OCI-LY7 (cell line): ENCODE measurements around the gene CLRN3. TPM values are rescaled to one million over a fixed set of nuclear protein-coding genes. Genes with fewer than 3 reads are reported as not detected.

Source experiments
- BruUV-seq: library from RNA; stranded (reverse); fragments of 400-500 nt; replicated peaks from 2 replicates; lab custom pipeline; 2021; lab: Mats Ljungman, UMichigan
- CTCF ChIA-PET: fragments of 300-600 bp; sonication (Branson Sonifier 250); formaldehyde crosslinking; loops from one replicate; lab custom pipeline; 2022; ENCODE audit warnings: antibody characterized with exemption; ENCODE audit not compliant: unreplicated experiment; lab: Charles Lee
- POLR2A ChIA-PET: fragments of 300-600 bp; sonication (Branson Sonifier 250); formaldehyde crosslinking; loops from one replicate; lab custom pipeline; 2022; ENCODE audit warnings: antibody characterized with exemption; lab: Charles Lee
- DNase-seq: peaks from one replicate; pipeline ENCODE4 v3.0.0-alpha.2; 2015; ENCODE audit warnings: low spot score
- H2AFZ ChIP-seq: fragments of 200-600 bp; sonication (generic), shearing (Covaris generic); 2 replicates; pipeline ENCODE4 v1.6.1; 2014; ENCODE audit warnings: mild to moderate bottlenecking, antibody characterized with exemption, low read length, moderate library complexity
- H3K27ac ChIP-seq: fragments of 200-600 bp; sonication (generic); 2 replicates; pipeline ENCODE4 v1.5.1; 2014; ENCODE audit warnings: mixed run types, low read depth, mild to moderate bottlenecking, moderate library complexity, low read length, inconsistent platforms; ENCODE audit not compliant: poor library complexity, severe bottlenecking
- H3K36me3 ChIP-seq: fragments of 200-600 bp; sonication (generic); 2 replicates; pipeline ENCODE4 v1.6.1; 2014; ENCODE audit warnings: mild to moderate bottlenecking, antibody characterized with exemption, low read length, moderate library complexity, mixed read lengths; ENCODE audit not compliant: insufficient read depth
- H3K4me1 ChIP-seq: fragments of 200-600 bp; sonication (generic); 2 replicates; pipeline ENCODE4 v1.5.1; 2014; ENCODE audit warnings: mild to moderate bottlenecking, low read length; ENCODE audit not compliant: insufficient read depth, poor library complexity, severe bottlenecking
- H3K4me2 ChIP-seq: fragments of 200-600 bp; sonication (generic); 2 replicates; pipeline ENCODE4 v1.6.1; 2014; ENCODE audit warnings: mild to moderate bottlenecking, low read length
- H3K4me3 ChIP-seq: fragments of 200-600 bp; sonication (generic); 2 replicates; pipeline ENCODE4 v1.5.1; 2014; ENCODE audit warnings: mild to moderate bottlenecking, low read depth, low read length; ENCODE audit not compliant: poor library complexity, severe bottlenecking
- H3K79me2 ChIP-seq: fragments of 200-600 bp; sonication (generic); 2 replicates; pipeline ENCODE4 v1.6.1; 2016; ENCODE audit warnings: low read depth, mild to moderate bottlenecking, low read length, moderate library complexity, mixed read lengths; ENCODE audit not compliant: insufficient read depth
- H3K9me2 ChIP-seq: fragments of 200-600 bp; sonication (generic); 2 replicates; pipeline ENCODE4 v1.6.1; 2016; ENCODE audit warnings: mild to moderate bottlenecking, low read length, mixed read lengths; ENCODE audit not compliant: insufficient read depth
- H3K9me3 ChIP-seq: fragments of 200-600 bp; sonication (generic); 2 replicates; pipeline ENCODE4 v1.6.1; 2014; ENCODE audit warnings: mild to moderate bottlenecking, mixed run types, low read length, mixed read lengths
- H4K20me1 ChIP-seq: fragments of 200-600 bp; sonication (generic); 2 replicates; pipeline ENCODE4 v1.6.1; 2014; ENCODE audit warnings: mild to moderate bottlenecking, antibody characterized with exemption, low read length, moderate library complexity, mixed read lengths; ENCODE audit not compliant: insufficient read depth
- EZH2phosphoT487 ChIP-seq: fragments of 200-600 bp; sonication (generic); IDR thresholded peaks from 2 replicates; pipeline ENCODE4 v1.6.1; 2018; ENCODE audit warnings: low read depth, borderline replicate concordance, mild to moderate bottlenecking, mixed run types, antibody characterized with exemption, low read length, moderate library complexity, mixed read lengths
- intact Hi-C: fragments of 100-400 bp; cut with micrococcal nuclease; formaldehyde crosslinking; loops from one replicate; pipeline ENCODE4 v1.10.0; 2022; ENCODE audit not compliant: unreplicated experiment
- total RNA-seq, 2 experiments: library from RNA; depleted of rRNA in 1 of 2; stranded (reverse); fragments of >200 nt in 1 of 2; shearing (Covaris generic) in 1 of 2; gene quantifications; 2 replicates each; pipeline ENCODE4 v1.2.3, GENCODE V29; 2014 to 2022
- TF ChIP-seq, protein P1 (sequence below): fragments of 200-600 bp; sonication (generic); conservative IDR thresholded peaks from 2 replicates; pipeline ENCODE4 v1.5.1; 2014; ENCODE audit warnings: mild to moderate bottlenecking, antibody characterized with exemption, low read length, moderate library complexity, mixed read lengths

The CLRN3 gene
- total RNA-seq, 2 experiments from 2014 or later, result not detected

DNA sequence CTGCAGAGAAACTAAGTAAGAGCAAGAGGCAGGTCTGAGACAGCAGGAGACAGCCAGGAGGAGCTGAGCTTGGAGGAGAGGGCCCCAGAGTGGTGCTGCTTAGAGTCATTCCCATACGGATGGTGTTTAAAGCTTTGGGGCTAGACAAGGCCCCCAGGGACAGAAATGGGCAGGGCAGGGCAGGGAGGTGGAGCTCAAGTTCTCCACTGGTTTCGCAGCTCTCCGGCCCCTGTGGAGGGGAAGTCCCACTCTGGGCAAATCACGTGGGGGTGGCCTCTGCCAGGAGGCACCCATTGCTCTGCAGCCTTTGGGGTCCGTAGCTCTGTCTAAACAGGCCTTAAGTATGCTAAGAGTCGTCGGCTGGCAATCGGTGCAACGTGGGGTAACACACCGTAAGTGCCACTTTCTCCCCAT, 13.1 kb upstream of the CLRN3 start:
- no peaks in the 10 kb centered on the region for H4K20me1 ChIP-seq
- H3K4me1 ChIP-seq, result no peaks in the 10 kb centered on the region
- H3K4me2 ChIP-seq, result no peak overlapping the region
- ChIA-PET POLR2A (no interaction called here), CTCF (interaction anchor here (0.6 kb wide), 1 partner anchor 36 kb away, joined by 3 read pairs; no protein-coding TSS in a partner anchor)
- no peak overlapping the region for H3K27ac ChIP-seq
- H2AFZ ChIP-seq, result no peak overlapping the region
- H3K36me3 ChIP-seq, result no peaks in the 10 kb centered on the region
- BruUV-seq, result no TSS peak
- H3K4me3 ChIP-seq, result no peak overlapping the region
- TF ChIP-seq EZH2phosphoT487, result no peak
- TF ChIP-seq, protein P1, sequence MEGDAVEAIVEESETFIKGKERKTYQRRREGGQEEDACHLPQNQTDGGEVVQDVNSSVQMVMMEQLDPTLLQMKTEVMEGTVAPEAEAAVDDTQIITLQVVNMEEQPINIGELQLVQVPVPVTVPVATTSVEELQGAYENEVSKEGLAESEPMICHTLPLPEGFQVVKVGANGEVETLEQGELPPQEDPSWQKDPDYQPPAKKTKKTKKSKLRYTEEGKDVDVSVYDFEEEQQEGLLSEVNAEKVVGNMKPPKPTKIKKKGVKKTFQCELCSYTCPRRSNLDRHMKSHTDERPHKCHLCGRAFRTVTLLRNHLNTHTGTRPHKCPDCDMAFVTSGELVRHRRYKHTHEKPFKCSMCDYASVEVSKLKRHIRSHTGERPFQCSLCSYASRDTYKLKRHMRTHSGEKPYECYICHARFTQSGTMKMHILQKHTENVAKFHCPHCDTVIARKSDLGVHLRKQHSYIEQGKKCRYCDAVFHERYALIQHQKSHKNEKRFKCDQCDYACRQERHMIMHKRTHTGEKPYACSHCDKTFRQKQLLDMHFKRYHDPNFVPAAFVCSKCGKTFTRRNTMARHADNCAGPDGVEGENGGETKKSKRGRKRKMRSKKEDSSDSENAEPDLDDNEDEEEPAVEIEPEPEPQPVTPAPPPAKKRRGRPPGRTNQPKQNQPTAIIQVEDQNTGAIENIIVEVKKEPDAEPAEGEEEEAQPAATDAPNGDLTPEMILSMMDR, result no peak
- no peaks in the 10 kb centered on the region for H3K79me2 ChIP-seq
- no peaks in the 10 kb centered on the region for H3K9me2 ChIP-seq
- no peaks in the 10 kb centered on the region for H3K9me3 ChIP-seq
- intact Hi-C loops, result no loop called here
- DNase-seq, result no peak

DNA sequence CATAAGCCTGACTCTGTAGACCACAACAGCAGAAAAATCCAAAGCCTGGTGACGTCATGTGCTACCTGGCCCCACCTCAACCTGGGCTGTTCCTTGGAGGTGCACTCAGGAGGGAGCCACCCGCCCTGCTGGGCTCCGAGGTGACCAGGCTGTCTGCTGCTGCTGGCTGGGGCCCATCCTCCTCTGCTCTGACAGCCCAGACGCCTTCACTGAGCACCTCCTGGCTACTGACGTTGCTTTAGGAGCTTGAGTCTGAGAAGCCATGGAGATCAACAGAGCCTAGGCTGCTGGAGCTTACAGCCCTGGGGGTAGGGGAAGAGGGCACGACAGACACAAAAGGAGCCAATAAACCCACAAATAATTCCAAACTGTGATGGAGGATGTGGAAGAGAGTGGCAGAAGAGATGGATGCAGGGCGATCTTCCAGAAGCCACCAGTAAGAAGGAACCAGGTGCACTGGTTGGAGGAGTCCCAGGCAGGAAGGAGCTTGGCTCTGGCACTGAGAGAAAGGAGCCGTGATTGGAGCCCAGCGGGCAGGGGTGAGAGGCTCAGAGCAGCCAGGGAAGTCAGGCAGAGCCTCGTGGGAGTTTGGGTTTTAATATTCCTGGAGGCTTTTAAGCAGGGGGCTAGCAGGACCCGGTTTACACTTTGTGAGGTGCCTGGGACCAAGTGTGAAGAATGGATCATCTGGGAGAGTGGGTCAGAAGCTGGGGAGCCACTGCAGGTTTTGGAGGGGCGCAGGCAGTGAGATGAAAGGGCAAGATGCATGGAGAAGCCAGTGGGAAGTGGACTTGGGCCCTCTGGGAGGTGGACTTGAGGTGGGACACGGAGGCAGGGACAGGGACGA, 12.5 kb upstream of the CLRN3 start:
- no TSS peak for BruUV-seq

More for the DNA sequence above, 12.5 kb upstream of the CLRN3 start:
- H3K4me1 ChIP-seq, result no peaks in the 10 kb centered on the region
- DNase-seq, result no peak
- H4K20me1 ChIP-seq, result no peaks in the 10 kb centered on the region
- H3K4me2 ChIP-seq, result no peak overlapping the region
- H3K9me2 ChIP-seq, result no peaks in the 10 kb centered on the region
- TF ChIP-seq EZH2phosphoT487, result no peak
- TF ChIP-seq, protein P1, result no peak
- H3K4me3 ChIP-seq, result no peak overlapping the region
- no peak overlapping the region for H3K27ac ChIP-seq
- intact Hi-C loops, result no loop called here
- ChIA-PET POLR2A (no interaction called here), CTCF (no interaction called here)
- no peaks in the 10 kb centered on the region for H3K79me2 ChIP-seq
- no peaks in the 10 kb centered on the region for H3K9me3 ChIP-seq
- no peak overlapping the region for H2AFZ ChIP-seq
- no peaks in the 10 kb centered on the region for H3K36me3 ChIP-seq
